GM18517 (cell line): ENCODE results near the gene PSMG1.

Source experiments
- ATAC-seq: cut with Tn5 transposase; IDR thresholded peaks from one replicate; pipeline ENCODE4 v1.9.1; 2021; ENCODE audit warnings: mild to moderate bottlenecking, moderate library complexity; ENCODE audit not compliant: unreplicated experiment

The PSMG1 gene

DNA sequence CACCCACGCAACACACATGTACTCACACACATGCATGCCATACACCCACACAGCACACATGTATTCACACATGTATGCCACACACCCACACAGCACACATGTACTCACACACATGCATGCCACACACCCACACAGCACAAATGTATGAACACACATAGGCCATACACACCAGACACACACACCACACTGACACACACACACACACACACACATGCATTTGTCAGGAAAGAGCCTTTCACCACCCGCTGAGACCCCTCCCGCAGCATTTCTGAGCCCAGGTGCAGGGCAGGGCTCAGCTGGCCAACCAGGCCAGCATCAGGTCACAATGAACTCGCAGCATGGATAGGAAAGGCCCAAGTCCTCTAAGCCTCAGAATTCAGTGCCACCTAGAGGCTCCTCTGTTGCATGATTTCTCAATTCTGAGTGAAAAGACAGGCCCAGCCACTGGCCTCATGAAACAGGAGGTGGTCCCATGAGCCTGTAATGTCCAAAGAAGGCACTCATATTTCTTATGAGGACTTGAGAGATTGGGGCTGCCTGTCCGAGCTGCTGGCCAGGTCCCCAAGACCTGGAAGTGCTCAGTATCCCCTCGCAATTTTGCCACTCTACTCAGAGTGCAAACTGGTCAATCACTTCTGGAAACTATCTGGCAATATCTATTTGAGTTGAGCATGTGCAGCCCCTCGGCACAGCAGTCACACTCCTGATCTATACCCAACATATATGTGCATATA lies 57.3 kb downstream of the PSMG1 start:
- ATAC-seq = no peak
